Upper lobe of left lung (tissue), 6 donors: ENCODE results near the gene CRYZL1. TPM values are rescaled to one million over a fixed set of nuclear protein-coding genes. Genes with fewer than 3 reads are reported as not detected.

Source experiments
- ATAC-seq, 2 donors: fragments of 200-7000 bp; cut with Tn5 transposase; one replicate each; pipeline ENCODE4 v1.9.1; 2022; ENCODE audit warnings: mild to moderate bottlenecking in 2 of 2, moderate library complexity in 2 of 2; ENCODE audit not compliant: low FRiP score in 2 of 2
- DNase-seq, 2 donors: peaks; one replicate each; pipeline ENCODE4 v3.0.0-alpha.2; 2019 to 2020
- H3K27ac ChIP-seq, 4 donors: fragments of 200-600 bp; sonication (generic); one replicate each; pipeline ENCODE4 v1.5.1; 2016 to 2019
- H3K27me3 ChIP-seq, 4 donors: fragments of 200-600 bp; sonication (generic); one replicate each; pipeline ENCODE4 v1.5.1; 2017 to 2019
- H3K36me3 ChIP-seq, 4 donors: fragments of 200-600 bp; sonication (generic); one replicate each; pipeline ENCODE4 v1.5.1; 2016 to 2019
- H3K4me1 ChIP-seq, 4 donors: fragments of 200-600 bp; sonication (generic); one replicate each; pipeline ENCODE4 v1.5.1; 2018 to 2019
- H3K4me3 ChIP-seq, 4 donors: fragments of 200-600 bp; sonication (generic); one replicate each; pipeline ENCODE4 v1.5.1; 2017 to 2019; ENCODE audit warnings: mild to moderate bottlenecking in 2 of 4, moderate library complexity in 1 of 4
- H3K9me3 ChIP-seq, 4 donors: fragments of 200-600 bp; sonication (generic); one replicate each; pipeline ENCODE4 v1.5.1; 2018 to 2019
- CTCF ChIP-seq, 6 experiments: fragments of 450-650 bp in 4 of 6; fragments of 200-600 bp in 2 of 6; sonication (generic) in 2 of 6; IDR thresholded peaks; one replicate each; pipeline ENCODE4 v1.5.1; 2016 to 2019; ENCODE audit warnings: antibody characterized with exemption in 6 of 6
- EP300 ChIP-seq, 4 donors: sonication (generic); formaldehyde crosslinking; IDR thresholded peaks; one replicate each; pipeline ENCODE4 v1.5.1; 2017; ENCODE audit warnings: antibody characterized with exemption in 4 of 4, control low read depth in 2 of 4
- POLR2A ChIP-seq, 4 donors: fragments of 450-650 bp; IDR thresholded peaks; one replicate each; pipeline ENCODE4 v1.5.1; 2016 to 2017; ENCODE audit warnings: antibody characterized with exemption in 4 of 4, mild to moderate bottlenecking in 2 of 4
- POLR2AphosphoS5 ChIP-seq, 2 donors: sonication (generic); formaldehyde crosslinking; IDR thresholded peaks; one replicate each; pipeline ENCODE4 v1.5.1; 2017; ENCODE audit warnings: antibody characterized with exemption in 2 of 2
- WGBS, 2 donors: methylation state at CpG; one replicate each; pipeline ENCODE4 v1.1.5; 2017 to 2018; 5-methylcytosine and 5-hydroxymethylcytosine counted together
- total RNA-seq, 6 donors: library from RNA; depleted of rRNA in 4 of 6; stranded (reverse); fragments of >200 nt in 4 of 6; gene quantifications; one replicate each; pipeline versions ENCODE4 v1.1.0 to v1.2.1, GENCODE V29; 2016 to 2021
- donor health status: DM: no; HTN: no; CAD: no; lungs with moderate emphysema.
- donor health status: DM: no; HTN: yes; CAD: no; lungs with severe emphysema.

The CRYZL1 gene
- total RNA-seq, 6 donors from 2014 or later: 20.2 to 80.7 (median 31.7) TPM

- DNase-seq (no peak), ATAC-seq (no peak)
- Histone ChIP-seq H3K9me3 (no peaks in the 10 kb centered on the region), H3K36me3 (no peaks in the 10 kb centered on the region), H3K27me3 (no peaks in the 10 kb centered on the region), H3K27ac (no peak overlapping the region), H3K4me3 (no peak overlapping the region), H3K4me1 (peaks cover 16 to 27% (median 20%) of the 10 kb centered on the region in 4 donors)
- no peak for TF ChIP-seq POLR2AphosphoS5 (IDR thresholded peaks at IDR 0.05)
- TF ChIP-seq CTCF (IDR thresholded peaks at IDR 0.05): no peak
- TF ChIP-seq POLR2A (IDR thresholded peaks at IDR 0.05): no peak
- no peak for TF ChIP-seq EP300 (IDR thresholded peaks at IDR 0.05)
- WGBS, 2 donors: 90 to 94% methylated on average over 8 of the region's 8 CpGs
These were observed 10.6 kb upstream of the CRYZL1 start for GRCh38 chr21:33651965-33652680.

GRCh38 chr21:33650929-33651509, 9.5 kb upstream of the CRYZL1 start:
- DNase-seq (no peak), ATAC-seq (no peak)
- Histone ChIP-seq H3K27ac (no peak overlapping the region), H3K9me3 (no peaks in the 10 kb centered on the region), H3K36me3 (no peaks in the 10 kb centered on the region), H3K4me1 (peaks cover 7 to 17% (median 12%) of the 10 kb centered on the region in 4 donors), H3K27me3 (no peaks in the 10 kb centered on the region), H3K4me3 (no peak overlapping the region)
- TF ChIP-seq POLR2AphosphoS5 (IDR thresholded peaks at IDR 0.05) (no peak), EP300 (IDR thresholded peaks at IDR 0.05) (no peak), CTCF (IDR thresholded peaks at IDR 0.05) (no peak), POLR2A (IDR thresholded peaks at IDR 0.05) (no peak)
- 74 to 85% methylated on average over 7 of the region's 7 CpGs for WGBS, 2 donors

GRCh38 chr21:33650230-33650629, 8.7 kb upstream of the CRYZL1 start:
- no peak overlapping the region for H3K4me3 ChIP-seq
- H3K27me3 ChIP-seq: no peaks in the 10 kb centered on the region
- H3K4me1 ChIP-seq: peaks cover 6 to 12% (median 11%) of the 10 kb centered on the region in 4 donors
- 82% methylated on average over 6 to 7 of the region's 7 CpGs for WGBS, 2 donors
- DNase-seq (no peak), ATAC-seq (no peak)
- TF ChIP-seq POLR2AphosphoS5 (IDR thresholded peaks at IDR 0.05) (no peak), POLR2A (IDR thresholded peaks at IDR 0.05) (no peak), CTCF (IDR thresholded peaks at IDR 0.05) (no peak), EP300 (IDR thresholded peaks at IDR 0.05) (no peak)
- no peaks in the 10 kb centered on the region for H3K36me3 ChIP-seq
- H3K9me3 ChIP-seq: no peaks in the 10 kb centered on the region
- no peak overlapping the region for H3K27ac ChIP-seq

GRCh38 chr21:33648555-33648954, 7.0 kb upstream of the CRYZL1 start:
- Histone ChIP-seq H3K27me3 (no peaks in the 10 kb centered on the region), H3K36me3 (no peaks in the 10 kb centered on the region), H3K27ac (no peak overlapping the region), H3K4me3 (no peak overlapping the region), H3K4me1 (peaks cover 9 to 27% (median 22%) of the 10 kb centered on the region in 4 donors), H3K9me3 (no peaks in the 10 kb centered on the region)
- TF ChIP-seq EP300 (IDR thresholded peaks at IDR 0.05) (no peak), POLR2A (IDR thresholded peaks at IDR 0.05) (no peak), CTCF (IDR thresholded peaks at IDR 0.05) (no peak), POLR2AphosphoS5 (IDR thresholded peaks at IDR 0.05) (no peak)
- WGBS, 2 donors: 100% methylated on average over 1 of the region's 1 CpG
- DNase-seq (no peak), ATAC-seq (no peak)
